A549 treated with Mapracorat at 1 μM for 4 hours (cell line): ENCODE results near the gene FAM72B. TPM values are rescaled to one million over a fixed set of nuclear protein-coding genes. Genes with fewer than 3 reads are reported as not detected.

Experiments
- total RNA-seq: library from RNA; stranded (reverse); fragments of 200-300 nt; extraction: Qiagen RNA extraction; gene quantifications from 5 replicates; pipeline ENCODE4 v1.2.3, GENCODE V29; 2022

The FAM72B gene
- 5.3 to 7.2 TPM (median 6.1 TPM) in 5 replicates for total RNA-seq

DNA sequence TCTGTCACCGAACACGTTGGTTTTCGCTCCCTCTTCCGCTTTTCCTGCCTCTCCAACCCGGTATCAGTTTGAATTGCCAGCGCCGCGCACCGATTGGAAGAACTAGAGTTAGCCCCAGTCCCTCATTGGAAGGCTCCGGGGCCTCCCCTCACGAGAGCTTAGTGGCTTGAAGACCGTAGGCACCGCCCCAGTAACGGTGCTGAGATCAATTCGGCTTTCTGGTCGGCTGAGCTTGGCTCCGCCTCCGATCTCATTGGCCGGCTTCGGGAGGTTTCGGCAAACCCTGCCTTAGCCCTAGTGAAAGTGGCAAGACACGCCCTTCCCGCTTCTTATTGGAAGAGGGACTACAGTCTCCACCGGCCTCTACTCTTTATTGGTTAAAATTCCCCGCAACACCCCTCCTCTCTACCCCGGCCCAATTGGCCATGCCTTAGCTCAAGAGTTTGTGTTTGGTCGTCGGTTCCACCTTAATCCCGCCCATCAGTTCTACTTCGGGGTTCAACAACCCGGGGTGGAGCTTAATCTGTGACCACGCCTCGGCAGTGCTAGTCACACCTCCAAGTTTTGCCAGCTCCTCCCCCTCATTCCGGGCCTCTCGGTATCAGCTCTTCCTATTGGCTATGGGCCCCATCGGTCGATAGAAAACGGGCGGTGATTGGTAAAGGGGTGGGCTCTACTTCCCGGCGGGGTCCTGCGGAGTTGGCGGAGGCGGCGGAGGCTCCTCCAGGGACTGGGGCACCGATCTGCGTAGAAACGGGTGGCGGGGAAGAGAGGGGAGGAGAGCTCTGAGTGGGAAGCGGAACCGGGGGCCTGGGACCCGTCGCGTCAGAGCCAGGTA, at the start of gene FAM72B, which contains the start of gene SRGAP2C:
Gene FAM72B (minus strand): TSS at position 51 of the 838 bp plus-strand sequence. CDS start 851 bp downstream, outside the sequence.
Gene SRGAP2C (plus strand): TSS at position 686 of the 838 bp plus-strand sequence. CDS start 2,472 bp downstream, outside the sequence.

Other genes starting within 250 kb of the FAM72B start
- gene SRGAP2C, start 635 bp upstream of the FAM72B start, total RNA-seq: 6.1 to 10.4 TPM (median 7.1 TPM) in 5 replicates